Upper lobe of left lung (tissue), 6 donors: Measurements from ENCODE around the gene ASB18. TPM values are rescaled to one million over a fixed set of nuclear protein-coding genes. Genes with fewer than 3 reads are reported as not detected.

Experiments used
- ATAC-seq, 2 donors: fragments of 200-7000 bp; cut with Tn5 transposase; one replicate each; pipeline ENCODE4 v1.9.1; 2022; ENCODE audit warnings: mild to moderate bottlenecking in 2 of 2, moderate library complexity in 2 of 2; ENCODE audit not compliant: low FRiP score in 2 of 2
- DNase-seq, 2 donors: peaks; one replicate each; pipeline ENCODE4 v3.0.0-alpha.2; 2019 to 2020
- H3K27ac ChIP-seq, 4 donors: fragments of 200-600 bp; sonication (generic); one replicate each; pipeline ENCODE4 v1.5.1; 2016 to 2019
- H3K27me3 ChIP-seq, 4 donors: fragments of 200-600 bp; sonication (generic); one replicate each; pipeline ENCODE4 v1.5.1; 2017 to 2019
- H3K36me3 ChIP-seq, 4 donors: fragments of 200-600 bp; sonication (generic); one replicate each; pipeline ENCODE4 v1.5.1; 2016 to 2019
- H3K4me1 ChIP-seq, 4 donors: fragments of 200-600 bp; sonication (generic); one replicate each; pipeline ENCODE4 v1.5.1; 2018 to 2019
- H3K4me3 ChIP-seq, 4 donors: fragments of 200-600 bp; sonication (generic); one replicate each; pipeline ENCODE4 v1.5.1; 2017 to 2019; ENCODE audit warnings: mild to moderate bottlenecking in 2 of 4, moderate library complexity in 1 of 4
- H3K9me3 ChIP-seq, 4 donors: fragments of 200-600 bp; sonication (generic); one replicate each; pipeline ENCODE4 v1.5.1; 2018 to 2019
- EP300 ChIP-seq, 4 donors: sonication (generic); formaldehyde crosslinking; IDR thresholded peaks; one replicate each; pipeline ENCODE4 v1.5.1; 2017; ENCODE audit warnings: antibody characterized with exemption in 4 of 4, control low read depth in 2 of 4
- POLR2A ChIP-seq, 4 donors: fragments of 450-650 bp; IDR thresholded peaks; one replicate each; pipeline ENCODE4 v1.5.1; 2016 to 2017; ENCODE audit warnings: antibody characterized with exemption in 4 of 4, mild to moderate bottlenecking in 2 of 4
- POLR2AphosphoS5 ChIP-seq, 2 donors: sonication (generic); formaldehyde crosslinking; IDR thresholded peaks; one replicate each; pipeline ENCODE4 v1.5.1; 2017; ENCODE audit warnings: antibody characterized with exemption in 2 of 2
- WGBS, 2 donors: methylation state at CpG; one replicate each; pipeline ENCODE4 v1.1.5; 2017 to 2018; 5-methylcytosine and 5-hydroxymethylcytosine counted together
- total RNA-seq, 6 donors: library from RNA; depleted of rRNA in 4 of 6; stranded (reverse); fragments of >200 nt in 4 of 6; gene quantifications; one replicate each; pipeline versions ENCODE4 v1.1.0 to v1.2.1, GENCODE V29; 2016 to 2021
- TF ChIP-seq, protein P1 (sequence below), 6 experiments: fragments of 450-650 bp in 4 of 6; fragments of 200-600 bp in 2 of 6; sonication (generic) in 2 of 6; IDR thresholded peaks; one replicate each; pipeline ENCODE4 v1.5.1; 2016 to 2019; ENCODE audit warnings: antibody characterized with exemption in 6 of 6
- donor health status: DM: no; HTN: no; CAD: no; lungs with moderate emphysema.
- donor health status: DM: no; HTN: yes; CAD: no; lungs with severe emphysema.

Gene ASB18
- total RNA-seq, 6 donors from 2014 or later: not detected

DNA sequence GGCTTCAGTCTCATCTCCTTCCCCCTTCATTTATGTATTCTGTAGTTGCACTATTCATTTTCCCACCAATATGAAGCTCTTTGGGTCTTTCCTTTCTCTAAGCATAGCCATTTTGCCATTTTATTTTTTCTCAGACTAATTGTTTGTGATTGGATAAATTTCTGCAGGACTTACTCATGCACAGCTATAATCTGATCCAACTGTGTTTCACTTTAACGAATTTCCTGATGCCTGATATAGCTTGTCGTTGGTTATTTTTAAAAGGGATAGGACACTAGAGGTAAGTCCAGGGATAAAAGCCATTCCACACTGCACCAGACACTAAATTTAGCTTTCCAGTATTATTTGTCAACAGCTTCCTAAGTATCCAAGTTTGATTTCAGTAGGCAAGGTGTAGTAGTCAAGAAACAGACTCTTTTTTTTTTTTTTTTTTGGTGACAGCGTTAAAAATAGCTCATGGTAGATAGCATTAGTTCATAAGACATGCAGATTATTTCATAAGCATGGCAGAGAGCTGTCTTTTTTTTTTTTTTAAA lies 17.4 kb downstream of the ASB18 start:
- no peak for DNase-seq
- H3K27ac ChIP-seq: no peak overlapping the region
- TF ChIP-seq EP300 (IDR thresholded peaks at IDR 0.05): no peak
- TF ChIP-seq POLR2AphosphoS5 (IDR thresholded peaks at IDR 0.05): no peak
- no peak for TF ChIP-seq POLR2A (IDR thresholded peaks at IDR 0.05)
- TF ChIP-seq, protein P1, sequence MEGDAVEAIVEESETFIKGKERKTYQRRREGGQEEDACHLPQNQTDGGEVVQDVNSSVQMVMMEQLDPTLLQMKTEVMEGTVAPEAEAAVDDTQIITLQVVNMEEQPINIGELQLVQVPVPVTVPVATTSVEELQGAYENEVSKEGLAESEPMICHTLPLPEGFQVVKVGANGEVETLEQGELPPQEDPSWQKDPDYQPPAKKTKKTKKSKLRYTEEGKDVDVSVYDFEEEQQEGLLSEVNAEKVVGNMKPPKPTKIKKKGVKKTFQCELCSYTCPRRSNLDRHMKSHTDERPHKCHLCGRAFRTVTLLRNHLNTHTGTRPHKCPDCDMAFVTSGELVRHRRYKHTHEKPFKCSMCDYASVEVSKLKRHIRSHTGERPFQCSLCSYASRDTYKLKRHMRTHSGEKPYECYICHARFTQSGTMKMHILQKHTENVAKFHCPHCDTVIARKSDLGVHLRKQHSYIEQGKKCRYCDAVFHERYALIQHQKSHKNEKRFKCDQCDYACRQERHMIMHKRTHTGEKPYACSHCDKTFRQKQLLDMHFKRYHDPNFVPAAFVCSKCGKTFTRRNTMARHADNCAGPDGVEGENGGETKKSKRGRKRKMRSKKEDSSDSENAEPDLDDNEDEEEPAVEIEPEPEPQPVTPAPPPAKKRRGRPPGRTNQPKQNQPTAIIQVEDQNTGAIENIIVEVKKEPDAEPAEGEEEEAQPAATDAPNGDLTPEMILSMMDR (IDR thresholded peaks at IDR 0.05): no peak
- H3K9me3 ChIP-seq: no peaks in the 10 kb centered on the region
- no peaks in the 10 kb centered on the region for H3K36me3 ChIP-seq
- no peaks in the 10 kb centered on the region for H3K4me1 ChIP-seq
- ATAC-seq: no peak
- WGBS, 2 donors: 86 to 94% methylated on average over 3 of the region's 3 CpGs
- no peak overlapping the region for H3K4me3 ChIP-seq
- no peaks in the 10 kb centered on the region for H3K27me3 ChIP-seq

- H3K27ac ChIP-seq: no peak overlapping the region
- H3K27me3 ChIP-seq: no peaks in the 10 kb centered on the region
- no peak for DNase-seq
- H3K4me1 ChIP-seq: no peaks in the 10 kb centered on the region
- H3K4me3 ChIP-seq: no peak overlapping the region
- 82 to 88% methylated on average over 5 of the region's 5 CpGs for WGBS, 2 donors
- ATAC-seq: no peak
- H3K9me3 ChIP-seq: no peaks in the 10 kb centered on the region
- no peaks in the 10 kb centered on the region for H3K36me3 ChIP-seq
- TF ChIP-seq POLR2AphosphoS5 (IDR thresholded peaks at IDR 0.05) (no peak), EP300 (IDR thresholded peaks at IDR 0.05) (no peak), POLR2A (IDR thresholded peaks at IDR 0.05) (no peak)
- TF ChIP-seq, protein P1 (IDR thresholded peaks at IDR 0.05): no peak
Measured at GRCh38 chr2:236244256-236244655, 19.9 kb downstream of the ASB18 start.

DNA sequence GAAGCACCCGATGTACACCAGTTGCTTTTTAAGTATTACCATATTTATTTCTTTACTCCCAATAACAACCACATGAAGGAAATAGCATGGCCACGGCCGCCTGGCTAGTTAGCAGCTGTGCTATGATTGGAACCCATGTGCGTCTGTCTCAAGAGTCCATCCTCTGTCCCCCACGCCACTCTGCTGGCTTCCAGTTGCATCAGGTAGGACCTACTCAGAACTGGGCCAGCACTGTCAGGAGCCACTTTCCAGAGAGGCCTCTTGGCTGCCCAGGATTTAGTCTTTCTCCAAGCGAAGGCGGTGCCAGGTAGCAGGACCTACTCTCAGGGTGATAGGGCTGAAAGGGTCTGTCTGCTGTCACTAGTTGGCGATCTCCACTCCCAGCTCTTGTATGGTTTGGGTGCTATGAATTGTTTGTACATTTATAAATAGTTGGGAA lies 22.1 kb downstream of the ASB18 start:
- ATAC-seq (no peak), DNase-seq (no peak)
- Histone ChIP-seq H3K4me3 (no peak overlapping the region), H3K4me1 (peaks cover 0 to 7% (median 0%) of the 10 kb centered on the region in 4 donors), H3K36me3 (no peaks in the 10 kb centered on the region), H3K27me3 (peaks cover 0 to 5% (median 2%) of the 10 kb centered on the region in 4 donors), H3K9me3 (no peaks in the 10 kb centered on the region), H3K27ac (no peak overlapping the region)
- TF ChIP-seq POLR2A (IDR thresholded peaks at IDR 0.05) (no peak), POLR2AphosphoS5 (IDR thresholded peaks at IDR 0.05) (no peak), EP300 (IDR thresholded peaks at IDR 0.05) (no peak)
- TF ChIP-seq, protein P1 (IDR thresholded peaks at IDR 0.05): no peak
- 88 to 93% methylated on average over 8 of the region's 8 CpGs for WGBS, 2 donors

GRCh38 chr2:236241181-236242056 lies 22.8 kb downstream of the ASB18 start:
- Histone ChIP-seq H3K27ac (no peak overlapping the region), H3K4me1 (peaks cover 0 to 13% (median 3%) of the 10 kb centered on the region in 4 donors), H3K27me3 (peaks cover 0 to 12% (median 4%) of the 10 kb centered on the region in 4 donors), H3K4me3 (no peak overlapping the region), H3K36me3 (no peaks in the 10 kb centered on the region), H3K9me3 (no peaks in the 10 kb centered on the region)
- DNase-seq (no peak), ATAC-seq (no peak)
- 78 to 83% methylated on average over 13 of the region's 13 CpGs for WGBS, 2 donors
- no peak for TF ChIP-seq EP300 (IDR thresholded peaks at IDR 0.05)
- TF ChIP-seq POLR2A (IDR thresholded peaks at IDR 0.05): no peak
- TF ChIP-seq POLR2AphosphoS5 (IDR thresholded peaks at IDR 0.05): no peak
- TF ChIP-seq, protein P1 (IDR thresholded peaks at IDR 0.05): no peak
